NCI-H1694 (cell line): ENCODE data around the gene SETDB2.

Experiments
- DNase-seq: peaks from one replicate; lab custom pipeline; 2025; lab: John Stamatoyannopoulos, UW

Gene SETDB2

GRCh38 chr13:49435992-49436391, 8.1 kb upstream of the SETDB2 start:
- no peak for DNase-seq

DNA sequence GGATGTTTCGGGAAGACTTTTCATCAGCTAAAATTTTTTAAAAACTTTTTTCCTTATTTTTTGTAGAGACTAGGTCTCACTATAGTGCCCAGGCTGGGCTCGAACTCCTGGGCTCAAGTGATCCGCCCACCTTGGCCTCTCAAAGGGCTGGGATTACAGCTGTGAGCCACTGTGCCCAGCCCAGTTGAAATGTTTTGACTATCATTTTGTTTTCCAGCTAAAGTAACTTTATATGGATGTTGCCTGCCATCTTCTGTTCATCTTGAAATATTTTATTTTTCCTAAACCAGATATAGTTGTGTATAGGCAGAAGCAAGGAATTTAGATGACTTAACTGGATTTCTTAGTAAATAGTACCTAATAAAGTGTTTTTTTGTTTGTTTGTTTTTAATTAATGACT, 7.2 kb upstream of the SETDB2 start:
- no peak for DNase-seq

DNA sequence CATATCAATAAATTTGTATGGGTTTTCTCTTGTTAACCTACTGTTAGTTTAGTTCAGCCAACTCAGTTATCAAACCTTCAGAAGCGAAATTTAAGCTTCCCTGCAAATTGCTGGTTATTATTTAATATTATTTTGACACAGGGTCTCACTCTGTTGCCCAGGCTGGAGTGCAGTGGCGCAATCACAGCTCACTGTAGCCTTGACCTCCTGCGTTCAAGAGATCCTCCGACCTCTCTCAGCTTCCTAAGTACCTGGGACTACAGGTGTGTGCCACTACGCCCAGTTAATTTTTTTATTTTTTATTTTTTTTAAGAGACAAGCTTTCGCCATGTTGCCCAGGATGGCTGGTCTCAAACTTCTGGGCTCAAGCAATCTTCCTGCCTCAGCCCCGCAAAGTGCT, 6.4 kb upstream of the SETDB2 start:
- DNase-seq = no peak

- no peak for DNase-seq
Measured at GRCh38 chr13:49439609-49440008, 4.5 kb upstream of the SETDB2 start.

DNA sequence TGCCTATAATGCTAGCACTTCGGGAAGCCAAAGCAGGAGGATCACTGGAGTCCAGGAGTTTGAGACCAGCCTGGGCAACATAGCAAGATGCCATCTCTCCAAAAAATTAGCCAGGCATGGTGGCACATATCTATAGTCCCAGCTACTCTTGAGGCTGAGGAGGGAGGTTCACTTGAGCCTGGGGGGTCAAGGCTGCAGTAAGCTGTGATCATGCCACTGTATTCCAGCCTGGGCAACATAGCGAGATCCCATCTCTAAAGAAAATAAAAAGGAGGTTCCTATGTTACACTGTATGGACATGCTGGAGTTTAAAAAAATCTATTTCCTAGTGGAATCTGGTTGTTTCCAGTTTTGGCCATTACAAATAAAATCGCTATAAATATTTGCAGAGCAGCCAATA, 2.8 kb upstream of the SETDB2 start:
- no peak for DNase-seq

GRCh38 chr13:49441846-49442245, 2.2 kb upstream of the SETDB2 start:
- no peak for DNase-seq

DNA sequence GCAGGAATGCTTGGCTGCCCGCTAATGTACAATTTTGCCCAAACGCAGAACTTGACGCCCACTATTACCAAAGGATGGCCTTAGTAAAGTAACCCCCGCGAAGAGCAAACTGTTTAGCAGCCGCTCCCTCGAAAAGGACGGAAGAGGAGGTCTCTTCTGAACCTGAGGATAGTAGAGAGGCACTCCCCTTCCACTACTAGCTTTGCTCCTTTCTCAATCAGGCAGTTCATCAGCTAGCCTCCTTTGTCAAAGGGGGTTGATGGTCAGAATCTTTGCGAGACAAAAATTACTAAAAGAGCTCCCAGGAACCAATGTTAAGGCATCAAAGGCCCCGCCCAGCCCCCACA, 744 bp upstream of the SETDB2 start:
- DNase-seq = peak; percentile 55

GRCh38 chr13:49444524-49445395, 686 bp downstream of the SETDB2 start:
- DNase-seq = no peak

DNA sequence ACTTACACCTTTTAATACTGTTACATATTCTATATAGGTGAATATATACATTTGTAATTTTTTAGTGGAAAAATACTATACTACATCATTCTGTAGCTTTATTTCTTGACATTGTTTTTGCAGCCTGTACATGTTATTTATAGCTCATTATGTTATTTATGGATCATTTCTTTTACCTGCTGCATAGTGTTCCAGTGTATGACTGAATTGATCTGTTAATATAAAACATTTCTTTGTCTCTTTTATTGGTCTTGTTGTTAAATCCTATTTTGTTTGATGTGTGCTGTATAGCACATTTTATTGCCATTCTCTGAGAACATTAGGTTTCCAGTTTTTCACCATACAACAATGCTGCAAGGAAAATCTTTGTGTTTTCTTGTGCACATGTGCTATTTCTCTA, 2.4 kb downstream of the SETDB2 start:
- DNase-seq = no peak

- no peak for DNase-seq
Measured at GRCh38 chr13:49448753-49449152, 4.7 kb downstream of the SETDB2 start.

- DNase-seq = no peak
Measured at GRCh38 chr13:49450105-49450819, 6.2 kb downstream of the SETDB2 start.

GRCh38 chr13:49452725-49453457, 8.8 kb downstream of the SETDB2 start:
- DNase-seq = no peak

GRCh38 chr13:49453465-49453864, 9.4 kb downstream of the SETDB2 start:
- DNase-seq = no peak

DNA sequence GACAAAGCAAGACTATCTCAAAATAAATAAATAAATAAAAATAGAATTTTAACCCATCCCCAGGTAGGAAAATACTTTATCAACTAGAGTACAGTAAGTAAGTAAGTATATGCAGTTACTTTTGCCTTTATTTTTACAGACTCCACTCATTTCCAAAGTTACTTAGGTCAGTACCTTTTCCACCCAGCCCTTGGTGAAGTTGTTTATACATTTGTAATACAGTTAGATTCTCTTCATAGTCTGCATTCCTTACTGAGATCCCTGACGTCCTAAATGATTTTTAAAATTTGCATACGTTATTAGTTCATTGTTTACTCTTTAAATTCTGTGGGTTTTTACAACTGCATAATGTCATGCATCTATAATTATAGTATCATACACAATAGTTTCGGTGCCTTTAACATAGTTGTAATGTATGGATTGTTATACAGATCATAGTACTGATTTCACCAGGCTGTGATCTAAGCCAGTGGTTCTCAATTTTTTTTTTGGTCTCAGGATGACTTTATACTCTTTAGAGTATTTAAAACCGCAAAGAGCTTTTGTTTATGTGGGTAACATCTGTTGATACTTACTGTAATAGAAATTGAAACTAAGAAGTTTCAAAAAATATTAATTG, 10.4 kb downstream of the SETDB2 start:
- no peak for DNase-seq

DNA sequence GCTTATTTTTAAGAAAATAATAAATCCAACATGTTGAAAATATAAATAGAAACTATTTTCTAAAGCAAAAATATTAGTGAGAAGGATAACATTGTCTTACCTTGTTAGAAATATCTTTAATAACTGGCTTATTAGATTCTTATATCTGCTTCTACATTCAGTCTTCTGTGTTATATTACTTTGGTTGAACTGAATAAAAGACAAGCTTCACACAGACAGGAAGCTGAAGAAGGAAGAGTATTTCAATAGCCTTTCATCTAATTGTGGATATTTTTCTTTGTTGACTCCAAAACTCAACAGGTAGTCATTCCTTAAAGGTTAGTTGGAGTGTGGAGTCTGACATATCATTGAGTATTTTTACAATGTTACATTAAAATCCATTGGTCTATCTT, 10.9 kb downstream of the SETDB2 start:
- DNase-seq = no peak

GRCh38 chr13:49456156-49456555, 12.1 kb downstream of the SETDB2 start:
- no peak for DNase-seq

- DNase-seq = no peak
Measured at GRCh38 chr13:49457221-49457620, 13.1 kb downstream of the SETDB2 start.

DNA sequence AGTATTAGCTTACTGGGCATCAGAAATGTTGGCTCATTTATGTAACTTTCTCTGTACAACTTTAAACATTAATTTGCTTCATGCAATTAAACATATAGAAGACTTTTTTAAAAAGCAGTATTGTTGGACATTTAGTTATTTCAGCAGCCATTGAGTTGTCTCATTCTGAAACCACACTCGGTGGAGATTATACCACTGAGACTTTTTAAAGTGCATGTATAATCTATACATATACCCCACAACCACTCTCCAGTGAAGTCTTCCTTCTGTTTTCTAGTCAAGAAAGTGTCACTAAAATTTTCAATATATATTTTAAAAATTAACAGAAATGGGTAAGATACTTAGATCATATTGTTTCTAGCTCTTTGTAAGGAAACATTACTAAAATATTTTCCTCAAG, 15.5 kb downstream of the SETDB2 start:
- no peak for DNase-seq

GRCh38 chr13:49464085-49464484, 20.0 kb downstream of the SETDB2 start:
- no peak for DNase-seq

GRCh38 chr13:49464621-49465325, 20.7 kb downstream of the SETDB2 start:
- DNase-seq = no peak

GRCh38 chr13:49466292-49466838, 22.3 kb downstream of the SETDB2 start:
- DNase-seq = no peak

DNA sequence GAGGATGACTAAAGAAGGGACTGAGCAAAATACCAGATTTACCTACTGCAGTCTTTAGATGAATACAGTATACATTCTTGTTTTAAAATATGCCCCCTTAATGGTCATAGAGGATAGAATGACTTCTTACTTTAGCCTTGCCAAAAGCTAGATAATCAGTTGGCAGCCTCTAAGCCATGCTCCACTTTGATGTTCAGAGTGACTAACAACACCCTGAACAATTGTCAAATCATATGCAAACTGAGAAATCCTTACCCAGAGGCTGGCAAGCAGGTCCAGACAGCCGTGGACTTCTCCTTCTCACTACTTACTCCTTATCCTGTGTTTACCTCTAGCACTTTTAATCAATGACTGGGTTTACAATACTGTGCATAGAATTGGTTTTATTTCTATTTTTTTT, 28.1 kb downstream of the SETDB2 start:
- DNase-seq = no peak
